SK-N-SH treated with all-trans-retinoic acid at 6 μM for 48 hours (cell line): ENCODE data around the gene CREB3.

ENCODE experiments used
- ARNTL ChIP-seq: fragments of 450-650 bp; formaldehyde crosslinking; IDR thresholded peaks from 2 replicates; pipeline ENCODE4 v1.5.0; 2020; ENCODE audit warnings: low read depth, mild to moderate bottlenecking, moderate library complexity, borderline replicate concordance
- BACH2 ChIP-seq: fragments of 250-450 bp; sonication (Bioruptor Pico); IDR thresholded peaks from 2 replicates; pipeline ENCODE4 v1.9.0; 2021; ENCODE audit warnings: mild to moderate bottlenecking, borderline replicate concordance
- ESRRG ChIP-seq: fragments of 250-450 bp; sonication (Bioruptor Pico); IDR thresholded peaks from 2 replicates; pipeline ENCODE4 v1.6.1; 2021; ENCODE audit warnings: mild to moderate bottlenecking
- RARB ChIP-seq: fragments of 250-450 bp; sonication (Bioruptor Pico); IDR thresholded peaks from 2 replicates; pipeline ENCODE4 v1.8.0; 2021; ENCODE audit warnings: mild to moderate bottlenecking, moderate library complexity
- SNAI2 ChIP-seq: fragments of 250-450 bp; sonication (Bioruptor Pico); IDR thresholded peaks from 2 replicates; pipeline ENCODE4 v1.5.0; 2020; ENCODE audit warnings: mild to moderate bottlenecking, moderate library complexity
- ZFP3 ChIP-seq: fragments of 250-450 bp; sonication (Bioruptor Pico); IDR thresholded peaks from 2 replicates; pipeline ENCODE4 v1.5.0; 2020; ENCODE audit warnings: mild to moderate bottlenecking, moderate library complexity
- ZFP30 ChIP-seq: fragments of 450-650 bp; formaldehyde crosslinking; IDR thresholded peaks from 2 replicates; pipeline ENCODE4 v1.5.0; 2022; ENCODE audit warnings: mild to moderate bottlenecking, moderate library complexity
- TF ChIP-seq, protein P1 (sequence below): fragments of 250-450 bp; sonication (Bioruptor Pico); IDR thresholded peaks from 2 replicates; pipeline ENCODE4 v1.8.0; 2020; ENCODE audit warnings: mild to moderate bottlenecking, moderate library complexity, borderline replicate concordance
- TF ChIP-seq, protein P2 (sequence below): fragments of 250-450 bp; sonication (Bioruptor Pico); IDR thresholded peaks from 2 replicates; pipeline ENCODE4 v1.5.0; 2020; ENCODE audit warnings: mild to moderate bottlenecking, moderate library complexity
- TF ChIP-seq, protein P3 (sequence below): fragments of 250-450 bp; sonication (Bioruptor Pico); IDR thresholded peaks from 2 replicates; pipeline ENCODE4 v1.8.0; 2021; ENCODE audit warnings: low read depth, mild to moderate bottlenecking, moderate library complexity, borderline replicate concordance

DNA sequence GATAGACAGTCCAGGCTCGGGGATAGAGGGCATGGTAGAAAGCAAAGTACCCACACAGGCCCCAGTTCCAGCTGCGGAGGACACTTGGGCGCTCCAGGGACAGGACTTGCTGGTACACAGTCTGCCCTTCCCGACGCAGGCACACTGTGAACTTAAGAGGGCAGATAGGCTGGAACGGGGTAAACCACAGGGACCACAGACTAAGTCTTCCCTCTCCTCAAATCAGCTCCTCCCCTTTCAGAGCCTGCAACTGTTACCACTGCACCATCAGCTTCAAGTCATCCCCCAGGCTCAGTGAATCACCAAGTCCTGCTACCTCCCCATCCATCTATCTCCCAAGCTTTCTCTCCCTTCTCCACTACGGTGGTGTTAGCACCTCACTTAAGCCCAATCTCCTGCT, 9.3 kb downstream of the CREB3 start:
- TF ChIP-seq ARNTL, result no peak
- no peak for TF ChIP-seq RARB (CRISPR knock-in tag)
- no peak for TF ChIP-seq BACH2 (CRISPR knock-in tag)
- TF ChIP-seq ZFP30 (CRISPR knock-in tag), result no peak
- TF ChIP-seq, protein P1, sequence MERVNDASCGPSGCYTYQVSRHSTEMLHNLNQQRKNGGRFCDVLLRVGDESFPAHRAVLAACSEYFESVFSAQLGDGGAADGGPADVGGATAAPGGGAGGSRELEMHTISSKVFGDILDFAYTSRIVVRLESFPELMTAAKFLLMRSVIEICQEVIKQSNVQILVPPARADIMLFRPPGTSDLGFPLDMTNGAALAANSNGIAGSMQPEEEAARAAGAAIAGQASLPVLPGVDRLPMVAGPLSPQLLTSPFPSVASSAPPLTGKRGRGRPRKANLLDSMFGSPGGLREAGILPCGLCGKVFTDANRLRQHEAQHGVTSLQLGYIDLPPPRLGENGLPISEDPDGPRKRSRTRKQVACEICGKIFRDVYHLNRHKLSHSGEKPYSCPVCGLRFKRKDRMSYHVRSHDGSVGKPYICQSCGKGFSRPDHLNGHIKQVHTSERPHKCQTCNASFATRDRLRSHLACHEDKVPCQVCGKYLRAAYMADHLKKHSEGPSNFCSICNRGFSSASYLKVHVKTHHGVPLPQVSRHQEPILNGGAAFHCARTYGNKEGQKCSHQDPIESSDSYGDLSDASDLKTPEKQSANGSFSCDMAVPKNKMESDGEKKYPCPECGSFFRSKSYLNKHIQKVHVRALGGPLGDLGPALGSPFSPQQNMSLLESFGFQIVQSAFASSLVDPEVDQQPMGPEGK (CRISPR knock-in tag), result no peak
- TF ChIP-seq SNAI2 (CRISPR knock-in tag), result no peak
- no peak for TF ChIP-seq ESRRG (CRISPR knock-in tag)
- TF ChIP-seq, protein P2, sequence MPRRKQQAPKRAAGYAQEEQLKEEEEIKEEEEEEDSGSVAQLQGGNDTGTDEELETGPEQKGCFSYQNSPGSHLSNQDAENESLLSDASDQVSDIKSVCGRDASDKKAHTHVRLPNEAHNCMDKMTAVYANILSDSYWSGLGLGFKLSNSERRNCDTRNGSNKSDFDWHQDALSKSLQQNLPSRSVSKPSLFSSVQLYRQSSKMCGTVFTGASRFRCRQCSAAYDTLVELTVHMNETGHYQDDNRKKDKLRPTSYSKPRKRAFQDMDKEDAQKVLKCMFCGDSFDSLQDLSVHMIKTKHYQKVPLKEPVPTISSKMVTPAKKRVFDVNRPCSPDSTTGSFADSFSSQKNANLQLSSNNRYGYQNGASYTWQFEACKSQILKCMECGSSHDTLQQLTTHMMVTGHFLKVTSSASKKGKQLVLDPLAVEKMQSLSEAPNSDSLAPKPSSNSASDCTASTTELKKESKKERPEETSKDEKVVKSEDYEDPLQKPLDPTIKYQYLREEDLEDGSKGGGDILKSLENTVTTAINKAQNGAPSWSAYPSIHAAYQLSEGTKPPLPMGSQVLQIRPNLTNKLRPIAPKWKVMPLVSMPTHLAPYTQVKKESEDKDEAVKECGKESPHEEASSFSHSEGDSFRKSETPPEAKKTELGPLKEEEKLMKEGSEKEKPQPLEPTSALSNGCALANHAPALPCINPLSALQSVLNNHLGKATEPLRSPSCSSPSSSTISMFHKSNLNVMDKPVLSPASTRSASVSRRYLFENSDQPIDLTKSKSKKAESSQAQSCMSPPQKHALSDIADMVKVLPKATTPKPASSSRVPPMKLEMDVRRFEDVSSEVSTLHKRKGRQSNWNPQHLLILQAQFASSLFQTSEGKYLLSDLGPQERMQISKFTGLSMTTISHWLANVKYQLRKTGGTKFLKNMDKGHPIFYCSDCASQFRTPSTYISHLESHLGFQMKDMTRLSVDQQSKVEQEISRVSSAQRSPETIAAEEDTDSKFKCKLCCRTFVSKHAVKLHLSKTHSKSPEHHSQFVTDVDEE (CRISPR knock-in tag), result no peak
- TF ChIP-seq, protein P3, sequence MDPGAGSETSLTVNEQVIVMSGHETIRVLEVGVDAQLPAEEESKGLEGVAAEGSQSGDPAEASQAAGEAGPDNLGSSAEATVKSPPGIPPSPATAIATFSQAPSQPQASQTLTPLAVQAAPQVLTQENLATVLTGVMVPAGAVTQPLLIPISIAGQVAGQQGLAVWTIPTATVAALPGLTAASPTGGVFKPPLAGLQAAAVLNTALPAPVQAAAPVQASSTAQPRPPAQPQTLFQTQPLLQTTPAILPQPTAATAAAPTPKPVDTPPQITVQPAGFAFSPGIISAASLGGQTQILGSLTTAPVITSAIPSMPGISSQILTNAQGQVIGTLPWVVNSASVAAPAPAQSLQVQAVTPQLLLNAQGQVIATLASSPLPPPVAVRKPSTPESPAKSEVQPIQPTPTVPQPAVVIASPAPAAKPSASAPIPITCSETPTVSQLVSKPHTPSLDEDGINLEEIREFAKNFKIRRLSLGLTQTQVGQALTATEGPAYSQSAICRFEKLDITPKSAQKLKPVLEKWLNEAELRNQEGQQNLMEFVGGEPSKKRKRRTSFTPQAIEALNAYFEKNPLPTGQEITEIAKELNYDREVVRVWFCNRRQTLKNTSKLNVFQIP (CRISPR knock-in tag), result no peak
- no peak for TF ChIP-seq ZFP3 (CRISPR knock-in tag)
